Hepatocyte (in vitro differentiated cells): ENCODE data around the gene WFDC8. TPM values are rescaled to one million over a fixed set of nuclear protein-coding genes. Genes with fewer than 3 reads are reported as not detected.
"Not testable (repeated sequence)": the region's sequence is repeated elsewhere in the genome, so short reads cannot be mapped to it uniquely, and the experiment has no call there.

ENCODE experiments used
- DNase-seq: peaks from one replicate; pipeline ENCODE4 v3.0.0-alpha.2; 2016; ENCODE audit warnings: low spot score
- H2AFZ ChIP-seq: fragments of 200-600 bp; sonication (generic); 2 replicates; pipeline ENCODE4 v1.6.0; 2016; ENCODE audit warnings: antibody characterized with exemption, mild to moderate bottlenecking
- H3K27ac ChIP-seq: fragments of 200-600 bp; sonication (generic); 2 replicates; pipeline ENCODE4 v1.5.1; 2016; ENCODE audit warnings: mild to moderate bottlenecking
- H3K27me3 ChIP-seq: fragments of 200-600 bp; sonication (generic); 2 replicates; pipeline ENCODE4 v1.6.1; 2016
- H3K36me3 ChIP-seq: fragments of 200-600 bp; sonication (generic); replicated peaks from 2 replicates; pipeline ENCODE4 v1.5.1; 2016; ENCODE audit warnings: low read depth; ENCODE audit not compliant: insufficient read depth
- H3K4me1 ChIP-seq: fragments of 200-600 bp; sonication (generic); 2 replicates; pipeline ENCODE4 v1.5.1; 2016; ENCODE audit warnings: mild to moderate bottlenecking, moderate library complexity; ENCODE audit not compliant: insufficient read depth
- H3K4me2 ChIP-seq: fragments of 200-600 bp; sonication (generic); 2 replicates; pipeline ENCODE4 v1.6.0; 2016
- H3K4me3 ChIP-seq: fragments of 200-600 bp; sonication (generic); 2 replicates; pipeline ENCODE4 v1.5.1; 2016; ENCODE audit warnings: mild to moderate bottlenecking
- H3K79me2 ChIP-seq: fragments of 200-600 bp; sonication (generic); 2 replicates; pipeline ENCODE4 v1.6.0; 2017; ENCODE audit warnings: mild to moderate bottlenecking
- H3K9me2 ChIP-seq: fragments of 200-600 bp; sonication (generic); replicated peaks from 2 replicates; pipeline ENCODE4 v1.6.0; 2017; ENCODE audit warnings: mild to moderate bottlenecking; ENCODE audit not compliant: insufficient read depth
- H3K9me3 ChIP-seq: fragments of 200-600 bp; sonication (generic); 2 replicates; pipeline ENCODE4 v1.5.1; 2016; ENCODE audit warnings: low read depth, mild to moderate bottlenecking
- H4K20me1 ChIP-seq: fragments of 200-600 bp; sonication (generic); 2 replicates; pipeline ENCODE4 v1.6.0; 2016; ENCODE audit warnings: mild to moderate bottlenecking; ENCODE audit not compliant: insufficient read depth, poor library complexity, severe bottlenecking
- CTCF ChIP-seq: fragments of 200-600 bp; sonication (generic); IDR thresholded peaks from 2 replicates; pipeline ENCODE4 v1.5.1; 2016; ENCODE audit warnings: antibody characterized with exemption, mild to moderate bottlenecking; ENCODE audit not compliant: poor library complexity
- EZH2 ChIP-seq: fragments of 200-600 bp; sonication (generic); IDR thresholded peaks from 2 replicates; pipeline ENCODE4 v1.6.1; 2016; ENCODE audit warnings: antibody characterized with exemption, mild to moderate bottlenecking, borderline replicate concordance
- EZH2phosphoT487 ChIP-seq: fragments of 200-600 bp; sonication (generic); IDR thresholded peaks from one replicate; pipeline ENCODE4 v1.6.1; 2018; ENCODE audit warnings: antibody characterized with exemption, mild to moderate bottlenecking, low read depth, moderate library complexity; ENCODE audit not compliant: unreplicated experiment, severe bottlenecking
- WGBS: methylation state at CpG from one replicate; pipeline ENCODE4 v1.1.6; 2016; ENCODE audit warnings: low lambda C conversion rate; ENCODE audit errors: missing lambda C conversion rate; 5-methylcytosine and 5-hydroxymethylcytosine counted together
- polyA plus RNA-seq: library from polyadenylated mRNA; unstranded; fragments of >200 nt; fragmentation: Nextera tagmentation; extraction: Ambion mirVana; gene quantifications from 2 replicates; pipeline ENCODE4 v1.2.1, GENCODE V29; 2016
- total RNA-seq: library from RNA; depleted of rRNA; stranded (reverse); fragments of >200 nt; gene quantifications from 2 replicates; pipeline ENCODE4 v1.2.3, GENCODE V29; 2014

Gene WFDC8
- total and polyA plus RNA-seq, 2 experiments from 2014 or later, result not detected

- H3K79me2 ChIP-seq, H4K20me1 ChIP-seq, H3K27ac ChIP-seq, H3K9me3 ChIP-seq, H3K4me2 ChIP-seq, DNase-seq, H3K27me3 ChIP-seq, H3K4me3 ChIP-seq, H3K4me1 ChIP-seq, H3K36me3 ChIP-seq, H2AFZ ChIP-seq, H3K9me2 ChIP-seq: not testable (repeated sequence)
- 78% methylated on average over 5 of the region's 5 CpGs for WGBS
These were observed 5.2 kb upstream of the WFDC8 start for GRCh38 chr20:45584294-45584693.

- DNase-seq, result no peak
- Histone ChIP-seq H4K20me1 (no peaks in the 10 kb centered on the region), H3K27me3 (no peaks in the 10 kb centered on the region), H3K27ac (no peak overlapping the region), H3K36me3 (no peaks in the 10 kb centered on the region), H2AFZ (no peak overlapping the region), H3K4me1 (no peaks in the 10 kb centered on the region), H3K9me3 (no peaks in the 10 kb centered on the region), H3K4me2 (no peak overlapping the region), H3K79me2 (no peaks in the 10 kb centered on the region), H3K9me2 (no peaks in the 10 kb centered on the region), H3K4me3 (no peak overlapping the region)
- TF ChIP-seq EZH2 (no peak), EZH2phosphoT487 (no peak), CTCF (no peak)
- WGBS, result 72% methylated on average over 3 of the region's 3 CpGs
These were observed 4.4 kb upstream of the WFDC8 start for GRCh38 chr20:45583502-45583901.

- Histone ChIP-seq H4K20me1 (no peaks in the 10 kb centered on the region), H3K9me3 (no peaks in the 10 kb centered on the region), H3K4me2 (no peak overlapping the region), H3K4me3 (no peak overlapping the region), H3K79me2 (no peaks in the 10 kb centered on the region), H3K36me3 (no peaks in the 10 kb centered on the region), H2AFZ (no peak overlapping the region), H3K27me3 (no peaks in the 10 kb centered on the region), H3K27ac (no peak overlapping the region), H3K4me1 (no peaks in the 10 kb centered on the region), H3K9me2 (no peaks in the 10 kb centered on the region)
- DNase-seq, result no peak
- TF ChIP-seq EZH2phosphoT487, result no peak
- no peak for TF ChIP-seq CTCF
- no peak for TF ChIP-seq EZH2
These were observed 2.6 kb upstream of the WFDC8 start for GRCh38 chr20:45581702-45582101.

- TF ChIP-seq CTCF (no peak), EZH2 (no peak), EZH2phosphoT487 (no peak)
- no peaks in the 10 kb centered on the region for H3K9me2 ChIP-seq
These were observed 853 bp downstream of the WFDC8 start for GRCh38 chr20:45578231-45578630.

More at GRCh38 chr20:45578231-45578630, 853 bp downstream of the WFDC8 start:
- Histone ChIP-seq H3K79me2 (no peaks in the 10 kb centered on the region), H3K4me3 (no peak overlapping the region), H3K4me1 (no peaks in the 10 kb centered on the region), H3K36me3 (no peaks in the 10 kb centered on the region), H3K9me3 (no peaks in the 10 kb centered on the region), H4K20me1 (no peaks in the 10 kb centered on the region), H2AFZ (no peak overlapping the region), H3K27ac (no peak overlapping the region), H3K4me2 (no peak overlapping the region), H3K27me3 (no peaks in the 10 kb centered on the region)
- 85% methylated on average over 1 of the region's 1 CpG for WGBS
- no peak for DNase-seq
